Measurements from ENCODE around the gene IDH3G. TPM values are rescaled to one million over a fixed set of nuclear protein-coding genes. Genes with fewer than 3 reads are reported as not detected.

Gene IDH3G
- total and polyA plus RNA-seq, 2 donors (not counting 1 experiment from before 2014, with no cell fraction given), result 62.8 to 122 TPM

GRCh38 chrX:153825042-153825441, 30.9 kb upstream of the IDH3G start:
- Histone ChIP-seq H3K9ac (ENCODE audit: low read length) (no peak overlapping the region), H3K4me1 (ENCODE audit: control insufficient read depth in 2 of 2, insufficient read depth in 2 of 2, low read length in 2 of 2) (peaks cover 7 to 16% of the 10 kb centered on the region in 2 donors), H3K4me2 (replicated peaks; ENCODE audit: low read depth, low read length, poor library complexity, severe bottlenecking) (no peak overlapping the region), H2AFZ (ENCODE audit: insufficient read depth, low read depth, low read length, poor library complexity, severe bottlenecking) (no peak overlapping the region), H4K20me1 (ENCODE audit: control insufficient read depth, insufficient read depth, low read length, poor library complexity, severe bottlenecking) (no peaks in the 10 kb centered on the region), H3K4me3 (ENCODE audit: control extremely low read depth in 1 of 5, extremely low read depth in 1 of 5, insufficient read depth in 1 of 5, low read depth in 2 of 5, low read length in 4 of 5) (no peak overlapping the region), H3K27me3 (replicated peaks in 1 of 4; ENCODE audit: control extremely low read depth in 1 of 4, control insufficient read depth in 3 of 4, insufficient read depth in 4 of 4, low read length in 3 of 4) (peaks cover 0 to 39% (median 10%) of the 10 kb centered on the region in 4 experiments), H3K79me2 (ENCODE audit: control insufficient read depth, insufficient read depth, low read length) (no peaks in the 10 kb centered on the region), H3K27ac (ENCODE audit: low read length in 2 of 2) (no peak overlapping the region), H3K36me3 (replicated peaks in 1 of 2; ENCODE audit: control extremely low read depth in 1 of 2, control insufficient read depth in 1 of 2, extremely low read depth in 1 of 2, insufficient read depth in 2 of 2, low read length in 1 of 2) (no peaks in the 10 kb centered on the region), H3K9me3 (ENCODE audit: control extremely low read depth in 1 of 3, control insufficient read depth in 2 of 3, insufficient read depth in 1 of 3, low read length in 2 of 3) (peaks cover 0 to 6% (median 0%) of the 10 kb centered on the region in 3 donors)
- no peak for ATAC-seq (ENCODE audit: low read depth)
- no peak overlapping the region for H3K27ac Mint-ChIP-seq
- H3K27me3 Mint-ChIP-seq, result peaks cover 33% of the 10 kb centered on the region
- ChIA-PET POLR2A (no interaction called here), CTCF (no interaction called here)
- DNase-seq, result no peak
- no peak overlapping the region for H3K4me3 Mint-ChIP-seq
- intact Hi-C loops (cut with micrococcal nuclease), result no loop called here
- no peaks in the 10 kb centered on the region for H3K9me3 Mint-ChIP-seq (ENCODE audit: insufficient read depth)
- WGBS (ENCODE audit: insufficient coverage), result 40% methylated on average over 2 of the region's 8 CpGs
- TF ChIP-seq, protein P1, sequence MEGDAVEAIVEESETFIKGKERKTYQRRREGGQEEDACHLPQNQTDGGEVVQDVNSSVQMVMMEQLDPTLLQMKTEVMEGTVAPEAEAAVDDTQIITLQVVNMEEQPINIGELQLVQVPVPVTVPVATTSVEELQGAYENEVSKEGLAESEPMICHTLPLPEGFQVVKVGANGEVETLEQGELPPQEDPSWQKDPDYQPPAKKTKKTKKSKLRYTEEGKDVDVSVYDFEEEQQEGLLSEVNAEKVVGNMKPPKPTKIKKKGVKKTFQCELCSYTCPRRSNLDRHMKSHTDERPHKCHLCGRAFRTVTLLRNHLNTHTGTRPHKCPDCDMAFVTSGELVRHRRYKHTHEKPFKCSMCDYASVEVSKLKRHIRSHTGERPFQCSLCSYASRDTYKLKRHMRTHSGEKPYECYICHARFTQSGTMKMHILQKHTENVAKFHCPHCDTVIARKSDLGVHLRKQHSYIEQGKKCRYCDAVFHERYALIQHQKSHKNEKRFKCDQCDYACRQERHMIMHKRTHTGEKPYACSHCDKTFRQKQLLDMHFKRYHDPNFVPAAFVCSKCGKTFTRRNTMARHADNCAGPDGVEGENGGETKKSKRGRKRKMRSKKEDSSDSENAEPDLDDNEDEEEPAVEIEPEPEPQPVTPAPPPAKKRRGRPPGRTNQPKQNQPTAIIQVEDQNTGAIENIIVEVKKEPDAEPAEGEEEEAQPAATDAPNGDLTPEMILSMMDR (IDR thresholded peaks at IDR 0.05), result no peak
- no peak for TF ChIP-seq EZH2 (IDR thresholded peaks at IDR 0.05; ENCODE audit: borderline replicate concordance, insufficient read depth, low read depth, low read length, poor library complexity, severe bottlenecking)
- H3K4me1 Mint-ChIP-seq, result peaks cover 8% of the 10 kb centered on the region

DNA sequence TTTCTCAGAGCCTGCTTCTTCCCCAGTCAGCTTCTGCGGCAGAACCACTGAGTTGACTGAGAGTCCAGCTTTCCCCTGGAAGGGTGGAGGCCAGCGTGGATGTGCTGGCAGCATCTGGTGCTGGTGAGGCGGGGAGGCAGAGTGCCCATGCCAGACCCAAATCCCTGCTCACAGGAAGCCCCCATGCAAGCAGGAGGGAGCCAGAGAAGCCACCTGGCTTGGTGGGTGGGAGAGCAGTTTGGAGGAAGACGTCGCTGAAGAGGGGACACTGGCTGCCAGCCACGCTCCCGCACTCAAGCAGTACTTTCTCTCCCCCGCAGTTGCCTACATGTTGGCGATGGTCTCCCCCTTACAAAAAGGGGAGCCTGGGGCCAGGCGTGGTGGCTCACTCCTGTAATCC, 30.2 kb upstream of the IDH3G start:
- Histone ChIP-seq H3K9me3 (ENCODE audit: control extremely low read depth in 1 of 3, control insufficient read depth in 2 of 3, insufficient read depth in 1 of 3, low read length in 2 of 3) (peaks cover 0 to 6% (median 0%) of the 10 kb centered on the region in 3 donors), H3K4me2 (replicated peaks; ENCODE audit: low read depth, low read length, poor library complexity, severe bottlenecking) (no peak overlapping the region), H3K27me3 (replicated peaks in 1 of 4; ENCODE audit: control extremely low read depth in 1 of 4, control insufficient read depth in 3 of 4, insufficient read depth in 4 of 4, low read length in 3 of 4) (peaks cover 0 to 37% (median 10%) of the 10 kb centered on the region in 4 experiments), H3K36me3 (replicated peaks in 1 of 2; ENCODE audit: control extremely low read depth in 1 of 2, control insufficient read depth in 1 of 2, extremely low read depth in 1 of 2, insufficient read depth in 2 of 2, low read length in 1 of 2) (no peaks in the 10 kb centered on the region), H3K4me1 (ENCODE audit: control insufficient read depth in 2 of 2, insufficient read depth in 2 of 2, low read length in 2 of 2) (peaks cover 8 to 15% of the 10 kb centered on the region in 2 donors), H3K9ac (ENCODE audit: low read length) (no peak overlapping the region), H3K4me3 (ENCODE audit: control extremely low read depth in 1 of 5, extremely low read depth in 1 of 5, insufficient read depth in 1 of 5, low read depth in 2 of 5, low read length in 4 of 5) (no peak overlapping the region), H3K27ac (ENCODE audit: low read length in 2 of 2) (no peak overlapping the region), H4K20me1 (ENCODE audit: control insufficient read depth, insufficient read depth, low read length, poor library complexity, severe bottlenecking) (no peaks in the 10 kb centered on the region), H2AFZ (ENCODE audit: insufficient read depth, low read depth, low read length, poor library complexity, severe bottlenecking) (no peak overlapping the region), H3K79me2 (ENCODE audit: control insufficient read depth, insufficient read depth, low read length) (no peaks in the 10 kb centered on the region)
- H3K4me3 Mint-ChIP-seq, result no peak overlapping the region
- TF ChIP-seq, protein P1 (IDR thresholded peaks at IDR 0.05), result no peak
- TF ChIP-seq EZH2 (IDR thresholded peaks at IDR 0.05; ENCODE audit: borderline replicate concordance, insufficient read depth, low read depth, low read length, poor library complexity, severe bottlenecking), result no peak
- WGBS (ENCODE audit: insufficient coverage), result 73% methylated on average over 2 of the region's 10 CpGs
- no peak overlapping the region for H3K27ac Mint-ChIP-seq
- H3K27me3 Mint-ChIP-seq, result peaks cover 33% of the 10 kb centered on the region
- intact Hi-C loops (cut with micrococcal nuclease), result no loop called here
- H3K9me3 Mint-ChIP-seq (ENCODE audit: insufficient read depth), result no peaks in the 10 kb centered on the region
- DNase-seq, result no peak
- H3K4me1 Mint-ChIP-seq, result peaks cover 7% of the 10 kb centered on the region
- ChIA-PET POLR2A (no interaction called here), CTCF (no interaction called here)
- no peak for ATAC-seq (ENCODE audit: low read depth)
